ENCODE results near the gene KMT2B.

- TF ChIP-seq CTCF (IDR thresholded peaks at IDR 0.05; ENCODE audit: low read length) (no peak), EZH2phosphoT487 (IDR thresholded peaks at IDR 0.05; ENCODE audit: low read length) (no peak), EZH2 (optimal IDR thresholded peaks at IDR 0.05; ENCODE audit: low read depth, low read length) (no peak)
Observed at GRCh38 chr19:35776102-35776788, 58.4 kb downstream of the KMT2B start.
